Posterior vena cava (tissue), 2 donors: ENCODE results near the gene GTF2A1L. TPM values are rescaled to one million over a fixed set of nuclear protein-coding genes. Genes with fewer than 3 reads are reported as not detected.
"Not testable (repeated sequence)": the region's sequence is repeated elsewhere in the genome, so short reads cannot be mapped to it uniquely, and the experiment has no call there.

Experiments
- DNase-seq: peaks from one replicate; pipeline ENCODE4 v3.0.0-alpha.2; 2020; ENCODE audit warnings: low spot score
- intact Hi-C, 2 donors: fragments of 100-400 bp; cut with DNase I; formaldehyde crosslinking; loops; one replicate each; pipeline versions ENCODE4 v1.14.1 to v1.14.2; 2022 to 2023
- long read RNA-seq, 2 donors: library from polyadenylated mRNA; unstranded; transcript quantifications; one replicate each; pipeline ENCODE4 v2.0.0, GENCODE V29; 2020 to 2021
- total RNA-seq, 2 donors: library from RNA; stranded (reverse); fragmentation: NEBNext Ultra II Directional; extraction: Animal tissue kit (Norgen Biotek cat#: 25700); gene quantifications; one replicate each; pipeline ENCODE4 v1.2.1, GENCODE V29; 2021
- donor health status: DM: yes; HTN: yes; CAD: no.
- donor health status: DM: yes; HTN: yes; CAD: no.

Gene GTF2A1L
- total RNA-seq: 1 to 10 TPM in 1 of 2 donors, not detected in 1; 7.4 TPM
- long read RNA-seq, donor 1: 0 reads
- long read RNA-seq, donor 2: 0 reads

- DNase-seq: no peak
- intact Hi-C loops: no loop called here
Measured at GRCh38 chr2:48617618-48618017, at the start of gene GTF2A1L. GTF2A1L (plus strand) TSS chr2:48617856; CDS start chr2:48617875, 19 bp downstream.

GRCh38 chr2:48568547-48568946 is 49.1 kb upstream of the GTF2A1L start:
- intact Hi-C loops: no loop called here
- DNase-seq: no peak

GRCh38 chr2:48569433-48569832 is 48.2 kb upstream of the GTF2A1L start:
- intact Hi-C loops: no loop called here
- no peak for DNase-seq

- intact Hi-C loops: no loop called here
- no peak for DNase-seq
Measured at GRCh38 chr2:48572816-48573215, 44.8 kb upstream of the GTF2A1L start.

- DNase-seq: no peak
- intact Hi-C loops: no loop called here
Measured at GRCh38 chr2:48574353-48575287, 43.0 kb upstream of the GTF2A1L start.

- intact Hi-C loops: no loop called here
- DNase-seq: no peak
Measured at GRCh38 chr2:48578313-48578712, 39.3 kb upstream of the GTF2A1L start.

- DNase-seq: no peak
- intact Hi-C loops: loop anchor here (10.0 kb wide), 2 partner anchors 59 to 109 kb away; no protein-coding TSS in a partner anchor
Measured at GRCh38 chr2:48583961-48584360, 33.7 kb upstream of the GTF2A1L start.

- intact Hi-C loops: loop anchor here (10.0 kb wide), 2 partner anchors 60 to 110 kb away; no protein-coding TSS in a partner anchor
- DNase-seq: no peak
Measured at GRCh38 chr2:48584551-48584950, 33.1 kb upstream of the GTF2A1L start.

- no peak for DNase-seq
- intact Hi-C loops: loop anchor here (5.0 to 10.0 kb wide), 3 partner anchors 62 to 114 kb away; no protein-coding TSS in a partner anchor
Measured at GRCh38 chr2:48586433-48586832, 31.2 kb upstream of the GTF2A1L start.

- no peak for DNase-seq
- intact Hi-C loops: loop anchor here (5.0 to 10.0 kb wide), 3 partner anchors 63 to 115 kb away; no protein-coding TSS in a partner anchor
Measured at GRCh38 chr2:48587560-48587959, 30.1 kb upstream of the GTF2A1L start.

- no peak for DNase-seq
- intact Hi-C loops: loop anchor here (5.0 to 10.0 kb wide), 3 partner anchors 63 to 116 kb away; no protein-coding TSS in a partner anchor
Measured at GRCh38 chr2:48587961-48588360, 29.7 kb upstream of the GTF2A1L start.

GRCh38 chr2:48588745-48589144 is 28.9 kb upstream of the GTF2A1L start:
- intact Hi-C loops: loop anchor here (5.0 to 10.0 kb wide), 3 partner anchors 64 to 116 kb away; no protein-coding TSS in a partner anchor
- DNase-seq: no peak

GRCh38 chr2:48589170-48589767 is 28.4 kb upstream of the GTF2A1L start:
- intact Hi-C loops: loop anchor here (5.0 to 10.0 kb wide), 3 partner anchors 64 to 117 kb away; no protein-coding TSS in a partner anchor
- no peak for DNase-seq

GRCh38 chr2:48590017-48590416 is 27.6 kb upstream of the GTF2A1L start:
- no peak for DNase-seq
- intact Hi-C loops: no loop called here

GRCh38 chr2:48592067-48592466 is 25.6 kb upstream of the GTF2A1L start:
- intact Hi-C loops: no loop called here
- no peak for DNase-seq

GRCh38 chr2:48596751-48597150 is 20.9 kb upstream of the GTF2A1L start:
- DNase-seq, intact Hi-C loops: not testable (repeated sequence)

- DNase-seq: no peak
- intact Hi-C loops: no loop called here
Measured at GRCh38 chr2:48597492-48597891, 20.2 kb upstream of the GTF2A1L start.

- intact Hi-C loops: no loop called here
- DNase-seq: no peak
Measured at GRCh38 chr2:48600204-48600813, 17.3 kb upstream of the GTF2A1L start.

GRCh38 chr2:48600917-48601316 is 16.7 kb upstream of the GTF2A1L start:
- intact Hi-C loops: no loop called here
- no peak for DNase-seq

GRCh38 chr2:48601349-48601748 is 16.3 kb upstream of the GTF2A1L start:
- intact Hi-C loops: no loop called here
- no peak for DNase-seq
